Measurements from ENCODE around the gene ANKRD44. TPM values are rescaled to one million over a fixed set of nuclear protein-coding genes. Genes with fewer than 3 reads are reported as not detected.

ANKRD44 gene
- total RNA-seq, 1 donor from 2014 or later, result 3.4 TPM

GRCh38 chr2:197286805-197287595 is 23.6 kb downstream of the ANKRD44 start:
- H3K9ac ChIP-seq, result no peak overlapping the region
- H3K36me3 ChIP-seq, result no peaks in the 10 kb centered on the region
- H3K4me1 ChIP-seq, result no peaks in the 10 kb centered on the region
- H2AFZ ChIP-seq (replicated peaks), result no peak overlapping the region
- Mint-ChIP-seq H3K4me1 (no peaks in the 10 kb centered on the region), H3K27ac (no peak overlapping the region), H3K4me3 (no peak overlapping the region), H3K27me3 (ENCODE audit: insufficient read depth, low read depth) (no peaks in the 10 kb centered on the region), H3K9me3 (peaks cover 2% of the 10 kb centered on the region), H3K36me3 (no peaks in the 10 kb centered on the region)
- no peak for DNase-seq (ENCODE audit: low spot score)
- no peaks in the 10 kb centered on the region for H3F3A ChIP-seq (ENCODE audit: low read depth)
- H3K27me3 ChIP-seq, result no peaks in the 10 kb centered on the region
- no peak overlapping the region for H3K4me3 ChIP-seq
- no peaks in the 10 kb centered on the region for H4K20me1 ChIP-seq (ENCODE audit: low read depth)
- H3K9me3 ChIP-seq (ENCODE audit: low read depth), result no peaks in the 10 kb centered on the region
- no peak overlapping the region for H3K27ac ChIP-seq
- TF ChIP-seq CTCF (IDR thresholded peaks at IDR 0.05), result no peak
- TF ChIP-seq EZH2phosphoT487 (IDR thresholded peaks at IDR 0.05), result no peak
- TF ChIP-seq EZH2 (IDR thresholded peaks at IDR 0.05), result no peak
- no peak overlapping the region for H3K4me2 ChIP-seq
- H3K79me2 ChIP-seq (ENCODE audit: low read depth), result no peaks in the 10 kb centered on the region

DNA sequence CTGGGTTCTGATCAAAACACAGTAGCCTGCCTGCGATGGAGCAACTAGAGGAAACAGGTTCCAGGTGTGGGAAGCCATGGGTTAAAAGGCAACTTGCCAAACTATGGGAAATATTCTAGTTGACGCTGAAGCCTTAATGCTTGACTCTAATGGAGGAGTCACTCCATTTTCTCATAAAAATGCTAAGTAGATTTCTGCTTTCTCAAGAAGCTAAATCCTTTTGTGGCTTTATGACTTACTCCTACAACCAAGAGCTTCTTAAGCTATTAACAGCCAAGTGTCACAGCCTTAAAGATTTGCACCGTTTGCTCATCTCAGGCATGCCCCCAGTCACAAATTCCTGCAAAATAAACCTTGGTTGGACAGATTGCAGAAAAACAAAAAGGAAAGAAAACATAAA is 25.2 kb downstream of the ANKRD44 start:
- peaks cover 4% of the 10 kb centered on the region for H3K4me1 ChIP-seq
- no peaks in the 10 kb centered on the region for H4K20me1 ChIP-seq (ENCODE audit: low read depth)
- H3K79me2 ChIP-seq (ENCODE audit: low read depth), result no peaks in the 10 kb centered on the region
- no peaks in the 10 kb centered on the region for H3K36me3 Mint-ChIP-seq
- H3K27me3 Mint-ChIP-seq (ENCODE audit: insufficient read depth, low read depth), result no peaks in the 10 kb centered on the region
- H3K4me1 Mint-ChIP-seq, result peaks cover 1% of the 10 kb centered on the region
- TF ChIP-seq EZH2 (IDR thresholded peaks at IDR 0.05), result no peak
- TF ChIP-seq CTCF (IDR thresholded peaks at IDR 0.05), result no peak
- TF ChIP-seq EZH2phosphoT487 (IDR thresholded peaks at IDR 0.05), result no peak
- no peak overlapping the region for H3K27ac ChIP-seq
- H3K4me2 ChIP-seq, result no peak overlapping the region
- H2AFZ ChIP-seq (replicated peaks), result no peak overlapping the region
- DNase-seq (ENCODE audit: low spot score), result no peak
- H3K27me3 ChIP-seq, result no peaks in the 10 kb centered on the region
- H3K4me3 Mint-ChIP-seq, result no peak overlapping the region
- H3F3A ChIP-seq (ENCODE audit: low read depth), result no peaks in the 10 kb centered on the region
- H3K9me3 Mint-ChIP-seq, result peaks cover 2% of the 10 kb centered on the region
- H3K9me3 ChIP-seq (ENCODE audit: low read depth), result no peaks in the 10 kb centered on the region
- H3K4me3 ChIP-seq, result no peak overlapping the region
- H3K27ac Mint-ChIP-seq, result no peak overlapping the region
- no peak overlapping the region for H3K9ac ChIP-seq
- H3K36me3 ChIP-seq, result no peaks in the 10 kb centered on the region

GRCh38 chr2:197284956-197285355 is 25.6 kb downstream of the ANKRD44 start:
- no peaks in the 10 kb centered on the region for H3K36me3 Mint-ChIP-seq
- no peak overlapping the region for H3K4me2 ChIP-seq
- H3K4me3 ChIP-seq, result no peak overlapping the region
- H2AFZ ChIP-seq (replicated peaks), result no peak overlapping the region
- no peak for DNase-seq (ENCODE audit: low spot score)
- H3F3A ChIP-seq (ENCODE audit: low read depth), result no peaks in the 10 kb centered on the region
- peaks cover 6% of the 10 kb centered on the region for H3K4me1 Mint-ChIP-seq
- no peak overlapping the region for H3K27ac Mint-ChIP-seq
- H3K27me3 ChIP-seq, result no peaks in the 10 kb centered on the region
- H3K9ac ChIP-seq, result no peak overlapping the region
- H4K20me1 ChIP-seq (ENCODE audit: low read depth), result no peaks in the 10 kb centered on the region
- H3K4me1 ChIP-seq, result peaks cover 8% of the 10 kb centered on the region
- H3K27ac ChIP-seq, result no peak overlapping the region
- no peaks in the 10 kb centered on the region for H3K36me3 ChIP-seq
- TF ChIP-seq CTCF (IDR thresholded peaks at IDR 0.05) (no peak), EZH2phosphoT487 (IDR thresholded peaks at IDR 0.05) (no peak), EZH2 (IDR thresholded peaks at IDR 0.05) (no peak)
- H3K79me2 ChIP-seq (ENCODE audit: low read depth), result no peaks in the 10 kb centered on the region
- H3K9me3 Mint-ChIP-seq, result no peaks in the 10 kb centered on the region
- no peaks in the 10 kb centered on the region for H3K27me3 Mint-ChIP-seq (ENCODE audit: insufficient read depth, low read depth)
- H3K4me3 Mint-ChIP-seq, result no peak overlapping the region
- H3K9me3 ChIP-seq (ENCODE audit: low read depth), result no peaks in the 10 kb centered on the region
